NCI-H1417 (cell line): ENCODE results near the gene KIAA0753.

Experiments used
- DNase-seq, 3 experiments: peaks; one replicate each; lab custom pipeline; 2025; lab: John Stamatoyannopoulos, UW

The KIAA0753 gene

DNA sequence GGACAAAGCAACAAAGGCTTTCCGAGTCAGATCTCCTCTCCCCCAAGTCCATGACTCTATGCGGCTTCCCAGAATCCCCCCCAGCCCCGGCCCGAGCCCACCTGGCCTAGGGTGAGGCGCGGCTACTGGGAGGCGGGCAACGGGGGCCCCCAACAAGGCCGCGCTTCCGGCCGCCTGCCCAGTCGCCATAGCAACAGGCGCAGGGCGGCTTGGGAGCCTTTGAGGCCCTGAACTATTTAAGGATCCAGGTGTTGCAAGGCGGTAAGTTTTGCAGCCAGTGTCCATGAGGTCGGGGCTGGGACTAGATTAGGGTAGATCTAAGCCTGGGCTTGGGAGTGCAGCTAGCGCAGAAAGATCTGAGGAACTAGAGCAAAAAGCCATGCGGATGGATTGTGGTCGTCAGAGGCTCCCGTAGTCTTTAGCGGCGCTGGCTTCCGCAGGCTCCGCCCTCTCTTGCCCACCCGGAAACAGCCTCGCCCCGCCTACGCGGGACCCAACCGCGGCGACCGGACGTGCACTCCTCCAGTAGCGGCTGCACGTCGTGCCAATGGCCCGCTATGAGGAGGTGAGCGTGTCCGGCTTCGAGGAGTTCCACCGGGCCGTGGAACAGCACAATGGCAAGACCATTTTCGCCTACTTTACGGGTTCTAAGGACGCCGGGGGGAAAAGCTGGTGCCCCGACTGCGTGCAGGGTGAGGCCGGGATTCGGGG is at the start of gene KIAA0753, which contains the start of gene TXNDC17:
TSS of gene KIAA0753 (minus strand) at position 176 of the 711 bp plus-strand sequence. CDS start 5,608 bp downstream, outside the sequence.
TSS of gene TXNDC17 (plus strand) at position 525 of the 711 bp plus-strand sequence. CDS start at position 548, 23 bp downstream.
- peak; percentile 74 to 95 (median 93) for DNase-seq

DNA sequence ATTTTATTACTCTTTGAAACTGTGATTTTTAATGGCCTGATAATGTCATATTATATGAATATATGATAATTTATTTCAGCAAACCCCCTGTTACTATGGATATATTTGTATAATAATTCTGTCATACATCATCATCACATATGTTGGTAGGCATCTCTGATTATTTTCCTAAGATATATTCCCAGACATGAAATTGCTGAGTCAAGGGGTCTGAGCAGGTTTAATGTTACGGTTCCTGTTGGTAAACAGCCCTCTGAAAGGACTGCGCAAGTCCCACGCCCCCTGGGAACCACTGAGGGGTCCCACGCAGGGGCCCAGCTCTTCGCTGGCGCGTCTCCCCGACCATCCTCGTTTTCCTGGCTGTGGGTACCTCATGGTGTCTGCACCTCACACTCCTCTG is 48.4 kb upstream of the KIAA0753 start:
- DNase-seq, result no peak

GRCh38 chr17:6686026-6686425 is 45.5 kb upstream of the KIAA0753 start:
- no peak for DNase-seq

DNA sequence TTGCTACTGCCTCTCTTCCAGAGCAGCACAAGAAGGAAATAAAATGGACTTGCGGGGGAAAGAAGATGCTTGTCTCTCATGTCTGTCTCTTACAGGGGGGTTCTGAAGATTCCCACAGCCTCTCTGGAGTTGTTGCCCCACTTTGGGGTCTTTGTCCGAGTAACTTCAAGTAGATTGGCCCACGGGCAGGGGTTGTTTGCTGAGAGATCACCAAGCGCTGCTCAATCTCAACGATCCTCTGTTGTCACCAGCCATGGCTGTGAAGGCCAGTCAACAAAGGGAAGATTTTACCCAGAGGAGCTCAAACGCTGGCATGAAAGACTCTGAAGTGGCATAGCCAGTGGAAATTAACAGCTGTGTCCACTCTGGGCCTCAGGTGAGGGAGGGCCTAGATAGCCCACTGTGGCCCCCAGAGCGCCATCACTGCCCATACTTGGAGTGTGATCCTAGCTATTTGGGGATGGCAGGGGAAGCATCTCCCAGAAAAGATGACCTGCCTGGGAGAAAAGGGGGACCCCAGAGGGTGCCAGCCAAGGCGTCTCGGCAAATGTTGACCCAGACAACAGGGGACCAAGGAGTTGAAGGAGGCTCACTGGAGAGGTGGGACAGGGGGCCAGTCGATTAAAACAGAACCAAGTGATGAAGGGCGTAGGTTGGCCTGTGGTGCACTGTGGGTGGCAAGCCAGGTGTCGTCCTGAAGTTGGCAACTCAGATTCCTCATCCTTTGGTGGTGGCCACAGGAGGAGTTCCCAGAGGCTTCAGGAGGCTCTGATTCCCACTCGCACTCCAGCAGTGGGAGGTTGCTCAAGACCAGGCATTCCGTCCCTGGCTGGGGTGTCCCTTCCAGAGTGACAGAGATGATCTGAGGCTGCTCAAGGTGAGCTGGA is 44.6 kb upstream of the KIAA0753 start:
- DNase-seq, result no peak

- DNase-seq, result no peak
Measured at GRCh38 chr17:6684460-6684783, 43.9 kb upstream of the KIAA0753 start.

- DNase-seq, result no peak
Measured at GRCh38 chr17:6683730-6684459, 43.4 kb upstream of the KIAA0753 start.

- no peak for DNase-seq
Measured at GRCh38 chr17:6683081-6683684, 42.7 kb upstream of the KIAA0753 start.

GRCh38 chr17:6682339-6682738 is 41.8 kb upstream of the KIAA0753 start:
- no peak for DNase-seq

DNA sequence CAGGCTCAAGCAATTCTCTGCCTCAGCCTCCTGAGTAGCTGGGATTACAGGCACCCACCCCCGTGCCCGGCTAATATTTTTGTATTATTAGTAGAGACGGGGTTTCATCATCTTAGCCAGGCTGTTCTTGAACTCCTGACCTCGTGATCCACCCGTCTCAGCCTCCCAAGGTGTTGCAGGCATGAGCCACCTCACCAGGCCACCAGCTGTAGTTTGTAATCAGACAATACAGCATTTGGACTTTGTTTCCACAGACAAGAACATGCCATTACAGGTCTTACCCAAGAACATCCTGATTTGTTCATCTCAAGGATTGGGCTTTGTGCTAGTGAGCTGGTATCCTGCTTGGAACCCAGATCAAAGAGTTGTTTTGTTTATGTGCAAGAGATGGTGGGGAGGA is 41.2 kb upstream of the KIAA0753 start:
- no peak for DNase-seq

DNA sequence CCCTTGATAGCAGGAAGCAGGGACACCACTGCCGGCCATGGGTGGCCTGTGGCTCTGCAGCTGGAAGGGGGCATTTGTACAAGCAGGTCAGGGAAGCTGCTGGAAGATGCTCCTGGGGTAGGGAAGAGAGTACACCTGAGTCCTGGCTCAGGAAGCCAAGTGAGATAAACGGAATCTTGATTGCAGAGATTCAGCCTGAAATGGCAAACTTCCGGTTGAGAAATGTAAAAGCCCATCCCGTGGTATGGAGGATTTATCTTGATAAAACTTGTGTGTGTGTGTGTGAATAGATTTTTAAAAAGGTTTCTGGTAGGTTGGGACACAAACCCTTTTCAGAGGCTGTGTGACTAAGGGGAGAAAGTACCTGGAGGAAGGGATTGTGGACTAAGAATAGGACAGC is 40.7 kb upstream of the KIAA0753 start:
- no peak for DNase-seq

- no peak for DNase-seq
Measured at GRCh38 chr17:6679241-6679640, 38.7 kb upstream of the KIAA0753 start.

- no peak for DNase-seq
Measured at GRCh38 chr17:6677946-6678345, 37.4 kb upstream of the KIAA0753 start.

DNA sequence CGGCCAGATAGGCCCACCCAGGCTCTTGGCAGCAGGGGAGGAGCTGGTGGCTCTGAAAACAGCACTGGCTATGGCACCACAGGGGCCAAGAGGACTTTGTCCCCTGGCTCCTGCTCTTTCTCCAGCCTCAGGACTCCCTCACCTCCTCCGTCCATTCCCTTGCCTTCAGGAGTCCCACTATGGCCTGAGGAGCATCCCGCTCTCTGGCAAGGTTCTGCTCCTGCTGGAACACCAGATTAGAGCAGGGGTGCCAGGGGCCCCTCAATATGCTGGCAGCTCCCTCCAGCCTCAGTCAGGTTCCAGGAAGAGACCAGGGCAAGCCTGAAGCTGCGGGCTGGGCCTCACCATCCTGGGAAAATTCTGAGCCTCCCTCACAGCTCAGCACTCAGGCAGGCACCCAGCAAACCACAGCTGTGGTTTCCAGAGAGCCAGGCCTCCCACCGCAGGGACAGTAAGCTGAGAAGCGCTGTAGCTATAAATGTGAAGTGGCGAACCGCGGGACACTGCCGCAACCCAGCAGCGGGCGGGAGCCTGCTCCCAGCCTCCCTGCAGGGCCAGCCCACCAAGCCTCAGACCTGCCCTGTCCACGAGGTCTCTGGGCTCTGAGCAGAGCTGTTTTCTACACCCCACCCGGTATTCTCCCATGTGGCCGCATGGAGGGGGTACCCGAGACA is 36.8 kb upstream of the KIAA0753 start:
- DNase-seq, result peak in 1 of 3 experiments; percentile 2

- DNase-seq, result no peak
Measured at GRCh38 chr17:6676802-6677157, 36.3 kb upstream of the KIAA0753 start.

- no peak for DNase-seq
Measured at GRCh38 chr17:6675201-6675825, 34.8 kb upstream of the KIAA0753 start.

GRCh38 chr17:6674586-6674985 is 34.1 kb upstream of the KIAA0753 start:
- no peak for DNase-seq

GRCh38 chr17:6671431-6671830 is 30.9 kb upstream of the KIAA0753 start:
- no peak for DNase-seq

DNA sequence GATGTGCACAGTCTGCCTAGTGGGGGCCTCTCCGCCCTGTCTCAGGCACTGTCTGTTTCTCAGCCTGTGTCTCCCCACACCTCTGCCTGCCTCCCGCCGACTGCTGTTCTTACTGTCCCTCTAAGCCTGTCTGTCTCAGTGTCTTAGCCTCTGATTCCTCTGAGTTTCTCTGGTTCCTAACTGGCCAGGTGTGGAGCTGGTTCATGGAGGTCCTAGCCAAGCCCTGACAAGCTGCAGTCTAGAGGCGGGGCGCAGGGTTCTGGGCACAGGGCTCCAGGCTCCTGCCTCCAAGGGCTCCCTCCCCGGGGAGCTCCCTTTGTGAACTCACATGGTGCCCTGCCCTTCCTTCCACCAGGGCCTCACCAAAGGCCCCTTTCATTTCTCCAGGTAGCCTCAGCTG is 30.5 kb upstream of the KIAA0753 start:
- DNase-seq, result no peak

DNA sequence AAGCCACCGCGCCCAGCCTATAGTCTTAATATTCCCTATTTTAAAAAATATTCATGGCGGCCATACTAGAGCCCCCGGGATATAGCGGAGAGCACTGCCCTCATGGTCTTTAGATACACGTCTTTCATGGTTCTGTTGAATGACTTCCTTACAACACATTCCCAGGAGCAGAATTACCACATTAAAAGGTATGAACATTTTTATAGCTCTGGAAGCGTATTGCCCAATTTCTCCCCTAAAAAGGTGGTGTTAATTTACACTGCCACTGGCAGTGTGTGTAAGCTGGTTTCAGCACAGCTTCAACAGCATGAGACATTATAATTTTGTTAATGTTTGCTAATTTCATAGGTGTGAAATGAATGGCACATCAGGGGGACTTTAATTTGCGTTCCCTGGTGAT is 30.1 kb upstream of the KIAA0753 start:
- no peak for DNase-seq

GRCh38 chr17:6669479-6670212 is 29.1 kb upstream of the KIAA0753 start:
- no peak for DNase-seq
